Mesenteric fat pad (tissue), 1 donor: ENCODE results near the gene CIPC. TPM values are rescaled to one million over a fixed set of nuclear protein-coding genes. Genes with fewer than 3 reads are reported as not detected.

ENCODE experiments used
- DNase-seq: peaks from one replicate; pipeline ENCODE4 v3.0.0-alpha.2; 2020; ENCODE audit warnings: low spot score
- total RNA-seq: library from RNA; stranded (reverse); fragmentation: NEBNext Ultra II Directional; extraction: Animal tissue kit (Norgen Biotek cat#: 25700); gene quantifications from one replicate; pipeline ENCODE4 v1.2.1, GENCODE V29; 2021
- donor health status: DM: yes; HTN: yes; CAD: no.

CIPC gene
- total RNA-seq, 1 donor from 2014 or later: 23.1 TPM

DNA sequence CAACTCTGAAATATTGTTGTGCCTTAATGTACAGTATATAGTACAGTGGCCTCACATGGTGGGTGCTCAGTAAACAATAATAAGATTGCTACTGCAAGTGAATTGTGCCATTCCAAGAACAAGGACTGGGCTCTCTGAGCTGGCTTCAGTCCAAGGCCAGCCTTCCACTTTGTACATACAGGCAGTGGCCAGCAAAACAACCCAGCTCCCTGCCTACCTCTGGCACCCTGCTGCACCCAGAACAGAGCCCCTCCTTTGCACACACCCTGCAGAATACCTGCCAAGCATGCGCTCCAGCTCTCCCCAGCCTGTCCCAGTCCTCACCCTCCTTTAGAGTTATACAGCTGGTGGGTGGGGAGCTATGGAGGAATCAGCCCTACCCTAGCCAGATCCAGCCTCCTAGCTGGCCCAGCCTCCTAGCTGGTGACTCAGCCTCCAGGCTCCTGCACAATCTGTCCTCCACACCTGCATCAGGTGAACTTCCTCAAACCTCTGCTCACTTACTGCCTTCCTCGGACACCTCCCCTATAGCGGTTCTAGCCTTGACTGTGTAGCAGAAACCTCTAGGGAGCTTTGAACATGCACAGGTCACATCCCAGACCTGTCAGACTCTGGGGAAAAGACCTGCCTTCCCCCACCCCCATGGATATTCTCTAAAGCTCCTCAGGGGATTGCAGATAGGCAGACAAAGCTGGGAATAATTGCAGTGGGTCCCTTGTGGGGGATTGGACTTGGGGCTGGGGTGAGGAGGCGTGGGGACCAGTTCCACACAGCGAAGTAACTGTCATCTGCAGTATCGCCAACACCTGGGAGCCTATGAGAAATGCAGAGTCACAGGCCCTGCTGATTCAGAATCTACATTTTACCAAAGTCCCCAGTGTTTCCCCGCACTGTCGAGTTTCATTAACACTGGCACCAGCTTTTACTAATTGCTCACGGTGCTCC is 25.6 kb downstream of the CIPC start:
- DNase-seq: peak; percentile 71

DNA sequence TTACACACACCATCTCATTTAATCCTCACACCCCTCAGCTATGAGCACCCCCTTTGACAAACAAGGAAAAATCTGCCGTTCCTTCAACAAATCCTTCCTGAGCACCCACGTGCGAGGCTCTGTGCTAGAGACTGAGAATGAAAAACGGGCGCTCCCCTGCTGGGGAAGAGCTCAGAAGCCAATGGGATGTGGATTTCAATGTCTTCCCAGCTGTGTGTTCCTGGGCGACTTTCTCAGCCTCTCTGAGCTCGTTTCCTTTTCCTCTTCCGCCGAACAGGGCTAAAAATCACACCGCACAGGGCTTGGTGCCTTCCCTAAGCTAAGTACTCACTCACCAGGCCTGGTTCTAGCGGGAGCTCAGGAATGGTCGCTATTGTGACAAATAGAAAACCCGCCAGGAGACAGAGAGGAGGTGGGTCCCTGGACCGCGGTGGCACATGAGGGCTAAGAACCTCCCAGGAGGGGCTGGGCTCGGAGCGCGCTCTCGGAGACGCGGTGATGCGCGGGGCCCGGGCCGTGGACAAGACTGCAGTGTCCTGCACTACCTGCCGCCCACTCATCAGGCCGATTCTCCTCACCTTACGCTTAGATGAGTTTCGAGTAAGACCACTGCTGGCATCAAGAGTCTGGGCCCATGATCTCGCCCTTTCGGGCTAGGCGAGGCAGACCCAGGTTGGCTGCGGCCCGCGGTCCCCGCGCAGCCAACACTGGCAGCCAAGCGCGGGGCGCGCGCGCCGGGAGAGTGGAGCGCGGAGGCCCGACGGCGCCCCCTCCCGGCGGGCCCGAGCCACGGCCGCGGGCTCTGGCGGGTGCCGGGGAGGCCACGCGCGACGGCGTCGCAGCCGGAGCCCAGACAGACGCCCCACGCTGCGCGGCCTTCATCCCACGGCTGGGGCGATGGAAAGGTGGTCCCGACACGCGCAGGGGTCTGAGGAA is 26.6 kb downstream of the CIPC start:
- DNase-seq: peak; percentile 89

- peak; percentile 85 for DNase-seq
These were observed 27.3 kb downstream of the CIPC start for GRCh38 chr14:77125281-77125801.

- DNase-seq: peak; percentile 22
These were observed 27.8 kb downstream of the CIPC start for GRCh38 chr14:77125823-77126325.

GRCh38 chr14:77126461-77126990 is 28.5 kb downstream of the CIPC start:
- peak; percentile 76 for DNase-seq

DNA sequence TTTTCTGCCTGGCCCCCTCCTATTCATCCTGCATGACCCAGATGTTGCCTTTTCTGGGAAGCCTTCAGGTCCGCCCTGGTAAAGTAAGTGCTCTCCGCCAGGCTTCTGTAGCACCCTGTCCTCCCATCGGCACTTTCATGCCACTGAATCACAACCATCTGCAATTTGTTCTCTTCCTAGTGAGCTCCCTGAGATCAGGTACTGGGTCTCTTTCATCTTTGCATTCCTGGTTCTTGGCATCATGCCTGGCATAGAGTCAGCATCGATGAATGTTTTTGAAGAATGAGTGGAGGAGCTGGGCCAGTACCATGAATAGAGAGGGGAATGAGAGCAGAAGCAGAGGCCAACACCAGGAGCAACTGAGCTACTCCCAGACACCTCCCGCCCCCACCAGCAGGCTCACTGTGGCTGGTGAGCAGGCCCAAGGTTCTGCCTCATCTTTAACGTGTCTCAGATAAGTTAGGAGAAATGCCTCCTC is 30.4 kb downstream of the CIPC start:
- peak; percentile 30 for DNase-seq

DNA sequence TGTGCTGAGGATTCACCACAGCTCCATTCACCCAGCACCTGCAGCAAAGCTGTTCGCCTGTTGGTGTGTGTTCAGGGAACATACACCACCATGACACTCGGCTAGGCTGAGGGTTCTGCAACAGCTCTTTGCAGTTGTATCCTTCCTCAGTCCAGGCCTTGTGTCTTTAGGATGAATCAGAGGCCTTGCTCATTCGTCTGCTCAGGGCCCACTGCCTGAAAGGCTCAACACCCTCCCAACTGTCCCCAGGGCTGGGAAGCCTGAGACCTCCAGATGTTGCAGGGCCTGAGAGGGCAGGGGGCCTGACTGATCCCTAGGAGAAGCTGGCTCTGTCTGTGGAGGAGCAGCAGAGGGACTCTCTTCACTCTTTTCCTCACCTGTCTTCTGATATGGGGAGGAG is 32.3 kb downstream of the CIPC start:
- peak; percentile 45 for DNase-seq

- peak; percentile 76 for DNase-seq
These were observed 33.1 kb downstream of the CIPC start for GRCh38 chr14:77131206-77131605.

DNA sequence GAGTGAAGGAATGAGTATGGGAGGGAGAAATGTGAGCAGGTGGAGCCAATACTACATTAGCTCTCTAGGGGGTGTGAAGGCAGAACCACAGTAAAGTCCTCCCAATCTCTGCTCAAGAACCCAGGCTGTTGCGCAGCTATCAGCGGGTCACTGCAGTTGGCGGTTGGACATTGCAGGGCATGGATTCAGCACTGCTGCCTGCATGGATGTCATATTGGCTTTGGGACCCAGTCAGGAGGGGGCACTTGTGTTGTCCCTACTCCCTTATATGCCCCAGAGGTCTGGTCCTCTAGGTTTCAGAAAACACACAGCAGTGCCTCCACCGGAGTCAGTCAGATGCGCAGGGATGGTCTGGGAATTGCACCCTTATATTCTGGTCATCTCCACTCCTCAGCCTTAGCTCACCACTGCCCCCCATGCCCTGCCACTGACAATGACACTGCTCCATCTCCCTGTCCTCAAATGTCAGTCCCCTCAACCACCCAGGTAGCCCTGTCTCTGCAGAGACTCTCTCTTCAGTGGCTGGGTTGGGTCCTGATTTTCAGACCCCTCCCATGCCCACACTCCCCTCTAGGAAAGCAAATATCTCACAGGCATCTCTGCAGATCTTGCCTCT is 33.9 kb downstream of the CIPC start:
- DNase-seq: peak; percentile 30

GRCh38 chr14:77133720-77134338 is 35.8 kb downstream of the CIPC start:
- DNase-seq: peak; percentile 77

DNA sequence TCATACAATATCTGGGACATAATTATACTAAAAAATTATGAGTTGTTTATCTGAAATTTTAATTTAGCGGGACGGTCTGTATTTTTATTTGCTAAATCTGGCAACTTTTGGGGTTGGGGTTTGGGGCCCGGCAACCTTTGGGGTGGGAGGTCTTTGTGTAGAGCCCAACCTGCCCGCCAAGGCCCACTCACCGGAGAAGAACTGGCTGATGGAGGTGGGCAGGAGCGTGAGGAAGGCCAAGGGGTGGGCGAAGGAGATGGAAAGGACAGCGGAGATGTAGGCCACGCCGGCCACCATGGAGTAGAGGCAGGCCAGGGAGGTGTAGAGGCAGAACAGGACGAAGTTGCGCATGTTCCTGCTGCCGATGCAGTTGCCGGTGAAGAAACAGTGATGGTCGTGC is 41.0 kb downstream of the CIPC start:
- DNase-seq: no peak

GRCh38 chr14:77139540-77140358 is 41.7 kb downstream of the CIPC start:
- no peak for DNase-seq

- no peak for DNase-seq
These were observed 42.5 kb downstream of the CIPC start for GRCh38 chr14:77140359-77141213.

GRCh38 chr14:77141214-77142004 is 43.4 kb downstream of the CIPC start, which contains the start of gene ZDHHC22:
ZDHHC22 (minus strand) TSS chr14:77141791; CDS start chr14:77139738, 2,053 bp downstream.
- no peak for DNase-seq

- no peak for DNase-seq
These were observed 44.1 kb downstream of the CIPC start for GRCh38 chr14:77142005-77142800.

- DNase-seq: no peak
These were observed 45.0 kb downstream of the CIPC start for GRCh38 chr14:77143071-77143470.
